ENCODE data around the gene NINJ1.
A peak's percentile ranks its signal among the peaks of the same experiment; 100 is the strongest.
"Not testable (repeated sequence)": the region's sequence is repeated elsewhere in the genome, so short reads cannot be mapped to it uniquely, and the experiment has no call there.

Gene NINJ1

GRCh38 chr9:93159601-93160471, 25.8 kb upstream of the NINJ1 start:
- DNase-seq = peak; percentile 19 to 49

GRCh38 chr9:93156475-93157008, 22.5 kb upstream of the NINJ1 start:
- DNase-seq = no peak

GRCh38 chr9:93155716-93156474, 21.8 kb upstream of the NINJ1 start:
- DNase-seq = no peak

GRCh38 chr9:93154293-93154903, 20.3 kb upstream of the NINJ1 start:
- no peak for DNase-seq

- DNase-seq = no peak
Measured at GRCh38 chr9:93151097-93151784, 17.2 kb upstream of the NINJ1 start.

- DNase-seq = no peak
Measured at GRCh38 chr9:93149361-93149760, 15.3 kb upstream of the NINJ1 start.

- DNase-seq = no peak
Measured at GRCh38 chr9:93148721-93149120, 14.7 kb upstream of the NINJ1 start.

- DNase-seq = no peak
Measured at GRCh38 chr9:93147632-93148031, 13.6 kb upstream of the NINJ1 start.

GRCh38 chr9:93146696-93147095, 12.6 kb upstream of the NINJ1 start:
- DNase-seq = not testable (repeated sequence)

GRCh38 chr9:93143830-93144530, 9.9 kb upstream of the NINJ1 start:
- DNase-seq = no peak

GRCh38 chr9:93141771-93142483, 7.9 kb upstream of the NINJ1 start:
- no peak for DNase-seq

GRCh38 chr9:93139365-93140182, 5.5 kb upstream of the NINJ1 start:
- DNase-seq = no peak

GRCh38 chr9:93138171-93138764, 4.2 kb upstream of the NINJ1 start:
- DNase-seq = no peak

GRCh38 chr9:93137362-93137761, 3.3 kb upstream of the NINJ1 start:
- DNase-seq = no peak

- no peak for DNase-seq
Measured at GRCh38 chr9:93136011-93136440, 2.0 kb upstream of the NINJ1 start.

GRCh38 chr9:93134740-93135444, 841 bp upstream of the NINJ1 start:
- DNase-seq = no peak

GRCh38 chr9:93133681-93134014, 403 bp downstream of the NINJ1 start:
- DNase-seq = no peak

- DNase-seq = no peak
Measured at GRCh38 chr9:93132946-93133680, 938 bp downstream of the NINJ1 start.

Measured in NCI-H187 (cell line).